ENCODE data around the gene F2RL1.

F2RL1 gene

GRCh38 chr5:76874088-76874581, 55.3 kb downstream of the F2RL1 start:
- H3K4me3 ChIP-seq (ENCODE audit: low read length): no peak overlapping the region
- DNase-seq (ENCODE audit: low read depth, low spot score): peak; percentile 62

Measured in Jurkat, Clone E6-1 (cell line).